ENCODE results near the gene DOCK1.
"Not testable (repeated sequence)": the region's sequence is repeated elsewhere in the genome, so short reads cannot be mapped to it uniquely, and the experiment has no call there.

The DOCK1 gene

DNA sequence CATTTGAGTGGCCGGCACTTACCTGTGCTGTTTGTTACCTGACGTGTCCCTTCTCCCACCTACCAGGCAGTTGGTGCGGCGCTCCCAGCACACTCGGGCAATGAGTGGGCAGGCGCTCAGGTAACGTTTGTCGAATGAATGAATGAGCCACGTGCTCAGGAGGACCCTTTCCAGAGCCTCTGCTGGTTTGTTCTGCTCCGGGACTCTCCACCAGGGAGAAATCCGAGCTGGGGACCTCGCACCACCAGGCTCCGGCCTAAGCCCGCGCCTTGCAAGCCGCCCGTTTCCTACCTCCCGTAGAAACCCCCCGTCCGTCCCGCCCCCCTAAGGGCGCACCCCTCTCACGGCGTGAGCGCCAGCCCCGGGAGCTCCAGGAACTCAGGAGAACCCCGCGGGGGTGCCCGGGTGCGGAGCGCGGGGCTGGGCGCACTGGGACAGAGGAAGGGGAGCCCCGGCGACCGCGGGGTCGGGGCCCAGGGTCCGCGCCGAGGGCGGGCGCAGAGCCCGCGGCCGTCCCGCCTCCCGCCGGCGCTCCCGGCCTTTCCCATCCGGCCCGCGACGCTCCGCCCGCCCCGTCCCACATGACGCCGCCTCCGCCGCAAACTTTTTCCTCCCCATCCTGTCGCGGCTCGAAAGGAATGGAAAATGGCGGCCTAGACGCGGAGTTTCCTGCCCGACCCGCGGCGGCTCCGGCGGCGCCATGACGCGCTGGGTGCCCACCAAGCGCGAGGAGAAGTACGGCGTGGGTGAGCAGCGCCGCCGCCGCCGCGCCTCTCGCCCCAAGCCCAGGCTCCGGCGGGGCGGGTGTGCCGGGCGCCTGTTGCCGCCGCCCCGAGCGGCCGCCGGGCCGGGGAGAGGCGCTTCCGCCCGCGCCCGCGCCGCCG, at the start of gene DOCK1:
Gene DOCK1, plus strand, starts transcription at position 611 of the 884 bp plus-strand sequence. Its CDS starts 90 bp downstream, at position 701.
- DNase-seq (ENCODE audit: low read depth), result no peak

DNA sequence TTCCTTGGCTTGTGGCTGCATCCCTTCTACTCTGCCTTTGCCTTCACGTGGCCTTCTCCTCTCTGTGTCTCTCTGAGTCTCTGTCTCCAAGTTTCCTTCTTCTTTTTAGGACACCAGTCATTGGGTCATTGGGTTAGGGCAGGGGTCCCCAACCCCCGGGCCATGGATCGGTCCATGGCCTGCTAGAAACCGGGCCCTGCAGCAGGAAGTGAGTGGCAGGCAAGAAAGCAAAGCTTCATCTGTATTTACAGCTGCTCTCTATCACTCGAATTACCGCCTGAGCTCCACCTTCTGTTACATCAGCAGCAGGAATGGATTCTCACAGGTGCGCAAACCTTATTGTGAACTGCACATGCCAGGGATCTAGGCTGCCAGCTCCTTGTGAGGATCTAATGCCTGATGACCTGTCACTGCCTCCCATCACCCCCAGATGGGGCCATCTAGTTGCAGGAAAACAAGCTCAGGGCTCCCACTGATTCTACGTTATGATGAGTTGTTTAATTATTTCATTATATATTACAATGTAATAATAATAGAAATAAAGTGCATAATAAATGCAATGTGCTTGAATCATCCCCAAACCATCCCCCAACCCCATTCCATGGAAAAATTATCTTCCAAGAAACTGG, 47.9 kb upstream of the DOCK1 start:
- no peak for DNase-seq (ENCODE audit: low read depth)

DNA sequence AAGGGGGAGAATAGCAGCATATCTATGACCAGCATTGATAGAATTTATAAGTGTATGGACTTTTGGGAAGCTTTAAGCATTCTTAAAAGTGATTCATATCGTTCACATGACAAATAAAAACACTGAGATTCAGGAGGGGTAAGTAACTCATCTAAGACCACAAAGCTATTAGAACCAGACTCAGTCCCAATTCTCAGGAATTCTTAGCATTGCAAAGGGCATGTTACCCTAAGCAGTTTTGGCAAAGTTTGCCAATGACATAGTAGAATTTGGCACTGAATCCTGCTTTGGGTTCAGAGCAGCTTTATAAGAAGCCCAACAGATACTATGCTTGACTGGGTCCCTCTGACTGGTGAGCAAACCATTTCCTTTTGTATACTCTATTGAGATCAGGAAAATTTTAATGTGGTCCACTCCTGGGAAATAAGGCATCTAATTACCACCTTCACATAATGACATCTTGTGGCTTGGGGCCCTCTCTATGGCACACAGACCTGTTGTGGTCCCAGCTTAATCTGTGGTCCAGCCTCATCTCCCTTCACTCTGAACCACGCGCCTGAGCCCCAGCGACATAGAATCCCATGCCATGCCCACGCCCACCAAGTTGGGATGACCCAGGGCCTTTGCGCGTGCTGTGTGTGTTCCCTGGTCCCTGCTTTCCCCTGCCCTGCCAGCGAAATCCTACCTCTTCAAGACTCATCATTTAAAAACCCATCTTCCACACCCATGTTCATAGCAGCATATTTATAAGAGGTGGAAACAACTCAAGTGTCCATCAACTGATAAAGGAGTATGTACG, 37.5 kb upstream of the DOCK1 start:
- peak; percentile 100 for DNase-seq (ENCODE audit: low read depth)

DNA sequence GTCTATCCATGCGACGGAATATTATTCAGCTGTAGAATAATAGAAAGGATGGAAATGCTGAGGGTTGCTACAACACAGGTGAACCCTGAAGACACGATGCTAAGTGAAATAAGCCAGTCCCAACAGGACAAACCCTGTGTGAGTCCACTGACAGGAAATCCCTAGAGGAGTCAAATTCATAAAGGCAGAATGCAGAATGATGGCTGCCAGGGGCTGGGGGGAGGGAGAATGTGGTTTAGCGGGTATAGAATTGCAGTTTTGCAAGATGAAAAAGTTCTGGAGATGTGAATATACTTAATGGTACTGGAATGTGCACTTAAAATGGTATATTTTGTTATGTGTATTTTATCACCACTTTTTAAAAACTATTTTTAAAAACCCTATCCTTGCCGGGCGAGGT, 36.9 kb upstream of the DOCK1 start:
- no peak for DNase-seq (ENCODE audit: low read depth)

DNA sequence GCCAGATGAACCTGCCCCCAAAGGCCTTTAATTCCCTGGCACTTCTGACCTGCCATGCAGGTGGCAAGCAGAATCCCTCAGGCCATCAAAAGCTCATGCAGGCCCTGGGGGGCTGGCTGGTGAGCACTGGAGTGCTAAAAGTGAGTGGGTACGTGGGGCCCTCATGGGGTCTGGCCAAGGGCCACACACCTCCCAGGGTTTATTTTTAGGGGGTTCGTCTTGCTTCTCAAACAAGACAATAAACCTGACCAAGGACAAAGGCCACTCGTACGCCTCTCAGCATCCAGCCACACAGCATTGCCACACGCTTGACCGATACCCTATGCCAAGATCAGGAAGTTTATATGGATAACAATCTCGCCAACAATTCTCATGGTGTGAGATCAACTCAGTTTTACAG, 33.1 kb upstream of the DOCK1 start:
- no peak for DNase-seq (ENCODE audit: low read depth)

DNA sequence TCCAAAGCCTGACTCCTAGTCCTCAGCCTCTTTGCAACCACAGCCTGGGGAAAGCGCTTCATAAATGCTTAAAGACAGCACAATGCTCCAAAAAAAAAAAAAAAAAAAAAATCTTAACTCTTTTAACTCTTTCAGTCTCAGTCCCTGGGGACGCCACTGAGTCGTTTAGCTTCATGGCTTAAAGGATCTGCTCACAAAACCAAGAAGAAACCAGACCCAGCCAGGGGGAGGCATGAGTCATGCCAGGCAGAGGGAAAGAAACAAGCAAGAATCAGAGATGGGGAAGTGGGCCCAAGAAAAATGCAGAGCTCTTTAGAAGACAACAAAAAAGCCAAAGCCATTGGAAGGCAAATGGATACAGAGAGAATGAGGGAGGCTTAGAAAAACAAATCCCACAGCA, 32.5 kb upstream of the DOCK1 start:
- DNase-seq (ENCODE audit: low read depth), result no peak

DNA sequence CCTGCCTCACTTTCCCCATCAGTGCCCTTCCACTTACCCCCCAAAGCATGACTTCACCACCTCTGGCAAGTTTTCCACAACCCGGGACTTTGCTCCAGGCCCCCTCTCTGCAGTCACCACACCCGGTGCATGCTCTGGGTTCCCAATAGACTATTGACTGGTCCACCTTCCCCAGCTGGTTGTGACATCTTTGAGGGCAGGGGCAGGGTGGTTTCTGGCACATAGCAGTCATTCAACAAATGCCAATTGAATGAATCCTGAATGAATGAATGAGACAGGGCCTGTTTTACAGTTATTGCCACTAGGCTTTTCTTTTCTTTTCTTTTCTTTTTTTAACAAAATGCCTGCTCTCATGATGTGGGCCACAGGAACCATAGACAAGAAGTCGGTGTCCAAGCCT, 28.8 kb upstream of the DOCK1 start:
- DNase-seq (ENCODE audit: low read depth), result no peak

DNA sequence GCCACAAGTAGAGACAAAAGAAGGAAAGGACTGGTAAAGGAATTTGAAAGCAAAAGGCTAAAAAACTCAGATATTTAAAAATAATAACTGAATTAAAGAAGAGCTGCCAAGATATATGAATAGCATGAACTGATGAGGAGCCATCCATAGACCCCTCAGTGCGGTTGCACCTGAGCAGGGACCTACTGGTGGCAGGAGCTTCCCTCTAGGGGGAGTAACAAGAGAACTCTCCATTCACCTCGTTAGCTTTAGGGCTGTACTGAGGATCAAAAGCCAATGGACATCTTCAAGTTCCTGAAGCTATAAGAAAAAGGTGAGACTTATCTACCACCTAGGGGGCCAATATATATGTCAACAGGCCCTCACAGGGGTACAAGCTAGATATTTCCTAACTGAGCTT, 27.8 kb upstream of the DOCK1 start:
- DNase-seq (ENCODE audit: low read depth), result no peak

DNA sequence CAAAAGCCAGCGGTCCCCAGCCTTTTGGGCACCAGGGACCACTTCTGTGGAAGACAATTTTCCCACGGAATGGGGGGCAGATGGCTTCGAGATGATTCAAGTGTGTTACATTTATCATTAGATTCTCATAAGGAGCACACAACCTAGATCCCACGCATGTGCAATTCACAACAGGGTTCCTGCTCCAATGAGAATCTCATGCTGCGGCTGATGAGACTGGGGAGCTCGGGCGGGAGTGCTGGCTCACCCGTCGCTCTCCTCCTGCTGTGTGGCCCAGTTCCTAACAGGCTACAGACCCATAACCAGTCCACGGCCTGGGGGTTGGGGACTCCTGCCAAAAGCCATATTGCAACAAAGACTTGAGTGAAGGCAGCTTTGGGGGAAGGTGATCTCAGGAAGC, 26.6 kb upstream of the DOCK1 start:
- no peak for DNase-seq (ENCODE audit: low read depth)

DNA sequence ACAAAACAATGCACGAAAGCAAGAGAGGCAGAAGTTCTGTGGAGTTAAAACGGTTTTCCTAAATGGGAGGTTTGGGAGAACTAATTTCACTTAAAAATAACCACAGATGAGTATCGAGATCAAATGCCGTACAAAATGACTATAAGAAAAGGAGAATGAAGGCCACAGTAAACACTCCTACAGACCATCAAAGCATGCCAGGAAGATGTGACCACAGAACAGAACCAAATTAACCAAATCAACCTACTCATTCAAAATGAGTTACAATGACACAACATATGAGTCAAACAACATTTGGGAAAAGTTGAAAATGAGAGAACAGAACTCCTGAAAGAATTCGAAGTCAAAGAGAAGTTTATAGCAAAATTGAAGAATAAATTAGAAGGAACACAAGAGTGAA, 24.3 kb upstream of the DOCK1 start:
- DNase-seq (ENCODE audit: low read depth), result no peak

DNA sequence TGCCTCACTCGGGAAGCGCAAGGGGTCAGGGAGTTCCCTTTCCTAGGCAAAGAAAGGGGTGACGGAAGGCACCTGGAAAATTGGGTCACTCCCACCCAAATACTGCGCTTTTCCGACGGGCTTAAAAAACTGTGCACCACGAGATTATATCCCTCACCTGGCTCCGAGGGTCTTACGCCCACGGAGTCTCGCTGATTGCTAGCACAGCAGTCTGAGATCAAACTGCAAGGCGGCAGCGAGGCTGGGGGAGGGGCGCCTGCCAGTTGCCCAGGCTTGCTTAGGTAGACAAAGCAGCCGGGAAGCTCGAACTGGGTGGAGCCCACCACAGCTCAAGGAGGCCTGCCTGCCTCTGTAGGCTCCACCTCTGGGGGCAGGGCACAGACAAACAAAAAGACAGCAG, 23.2 kb upstream of the DOCK1 start:
- DNase-seq (ENCODE audit: low read depth), result not testable (repeated sequence)

DNA sequence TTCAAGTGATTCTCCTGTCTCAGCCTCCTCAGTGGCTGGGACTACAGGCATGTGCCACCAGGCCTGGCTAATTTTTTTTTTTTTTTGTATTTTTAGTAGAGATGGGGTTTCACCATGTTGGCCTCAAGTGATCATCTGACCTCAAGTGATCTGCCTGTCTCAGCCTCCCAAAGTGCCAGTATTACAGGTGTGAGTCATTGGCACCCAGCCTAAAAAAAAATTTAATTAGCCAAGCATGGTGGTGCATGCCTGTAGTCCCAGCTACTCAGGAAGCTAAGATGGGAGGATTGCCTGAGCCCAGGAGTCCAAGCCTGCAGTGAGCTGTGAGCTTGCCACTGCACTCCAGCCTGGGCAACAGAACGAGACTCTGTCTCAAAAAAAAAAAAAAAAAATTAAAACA, 16.8 kb upstream of the DOCK1 start:
- DNase-seq (ENCODE audit: low read depth), result not testable (repeated sequence)

DNA sequence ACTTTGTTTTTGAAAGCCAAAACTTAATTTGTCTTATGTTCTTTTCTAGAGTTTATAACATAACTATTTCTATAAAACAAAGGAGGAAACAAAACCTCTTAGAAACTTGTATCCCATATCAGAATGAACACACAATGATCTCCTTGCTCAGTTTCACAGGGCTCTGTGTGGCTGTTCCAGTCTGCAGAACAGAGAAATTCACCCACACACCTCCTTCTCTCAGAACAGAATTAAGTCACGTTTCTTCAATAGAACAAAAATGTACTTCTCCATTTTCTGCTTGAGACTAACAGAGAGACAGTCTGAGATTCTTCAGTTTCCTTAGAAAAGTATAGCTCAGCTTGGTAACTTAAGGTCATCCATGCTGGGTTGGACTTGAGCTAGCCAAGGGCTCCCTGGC, 15.8 kb upstream of the DOCK1 start:
- DNase-seq (ENCODE audit: low read depth), result no peak

DNA sequence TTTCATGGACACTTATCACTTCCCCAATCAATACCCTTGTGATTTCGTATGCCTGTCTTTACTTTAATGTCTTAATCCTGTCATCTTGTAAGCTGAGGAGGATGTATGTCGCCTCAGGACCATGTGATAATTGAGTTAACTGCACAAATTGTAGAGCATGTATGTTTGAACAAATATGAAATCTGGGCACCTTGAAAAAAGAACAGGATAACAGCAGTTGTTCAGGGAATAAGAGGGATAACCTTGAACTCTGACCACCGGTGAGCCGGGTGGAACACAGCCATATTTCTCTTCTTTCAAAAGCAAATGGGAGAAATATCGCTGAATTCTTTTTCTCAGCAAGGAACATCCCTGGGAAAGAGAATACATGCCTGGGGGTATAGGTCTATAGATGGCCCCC, 14.4 kb upstream of the DOCK1 start:
- DNase-seq (ENCODE audit: low read depth), result not testable (repeated sequence)

DNA sequence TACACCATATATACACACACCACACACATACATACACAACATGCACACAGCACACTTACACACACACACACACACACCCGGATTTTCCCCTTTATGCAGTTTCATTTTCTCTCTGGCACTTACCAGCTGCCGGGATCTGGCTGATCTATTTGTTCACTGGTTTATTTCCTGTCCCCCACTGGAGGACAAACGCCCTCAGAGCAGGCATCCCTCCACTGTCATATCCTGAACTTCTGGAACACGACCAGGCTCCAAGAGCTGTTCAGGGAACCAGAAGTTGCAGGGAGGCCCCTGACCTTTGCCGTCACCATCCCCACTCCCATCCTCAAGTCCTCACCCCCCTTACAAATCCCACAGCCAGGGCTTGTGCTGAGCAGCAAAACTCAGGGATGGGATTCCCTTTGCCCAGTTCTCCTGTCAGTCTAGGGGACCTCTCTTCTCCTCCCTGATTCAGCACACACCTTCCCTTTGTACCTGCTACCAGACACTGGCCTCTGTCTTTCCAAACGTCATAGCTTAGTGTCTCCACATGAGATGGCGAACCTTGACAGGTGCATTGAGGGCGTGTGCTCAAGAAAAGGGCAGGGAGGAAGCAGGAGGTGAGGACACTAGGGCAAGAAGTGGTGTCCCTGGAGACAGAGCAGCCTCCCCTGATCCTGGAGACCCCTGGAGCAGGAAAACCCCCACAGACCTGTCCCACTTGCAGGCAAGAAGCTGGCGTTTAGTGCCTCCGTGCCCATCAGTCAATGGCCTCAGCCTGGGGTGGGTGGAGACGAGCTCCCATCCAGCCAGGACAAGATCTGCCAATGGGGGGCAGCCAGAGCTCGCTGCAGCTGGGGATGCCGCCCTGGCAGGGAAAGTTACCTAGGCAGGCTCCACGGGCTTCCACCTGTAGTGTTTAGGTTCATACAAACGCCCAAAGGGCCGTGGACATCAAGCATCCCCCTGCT, 12.7 kb upstream of the DOCK1 start:
- no peak for DNase-seq (ENCODE audit: low read depth)

DNA sequence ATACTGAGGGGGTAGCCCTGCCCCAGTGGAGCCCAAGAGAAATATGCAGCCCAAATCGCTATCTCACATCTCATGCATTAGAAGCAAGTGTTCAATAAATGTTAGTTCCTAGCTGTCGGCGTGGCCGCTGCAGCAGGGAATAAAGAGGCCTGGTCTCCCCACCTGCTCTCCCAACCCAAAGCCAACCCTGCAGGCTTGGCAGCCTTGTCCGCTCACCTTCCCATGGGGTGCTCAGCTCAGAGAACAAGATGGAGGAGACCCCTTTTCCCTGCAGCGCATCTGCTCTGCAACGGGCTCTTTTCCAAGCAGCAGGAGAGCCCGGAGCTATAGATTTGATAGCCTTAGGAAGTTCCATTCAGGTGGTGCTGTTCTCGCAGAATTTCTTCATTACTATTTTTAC, 12.0 kb upstream of the DOCK1 start:
- DNase-seq (ENCODE audit: low read depth), result no peak

DNA sequence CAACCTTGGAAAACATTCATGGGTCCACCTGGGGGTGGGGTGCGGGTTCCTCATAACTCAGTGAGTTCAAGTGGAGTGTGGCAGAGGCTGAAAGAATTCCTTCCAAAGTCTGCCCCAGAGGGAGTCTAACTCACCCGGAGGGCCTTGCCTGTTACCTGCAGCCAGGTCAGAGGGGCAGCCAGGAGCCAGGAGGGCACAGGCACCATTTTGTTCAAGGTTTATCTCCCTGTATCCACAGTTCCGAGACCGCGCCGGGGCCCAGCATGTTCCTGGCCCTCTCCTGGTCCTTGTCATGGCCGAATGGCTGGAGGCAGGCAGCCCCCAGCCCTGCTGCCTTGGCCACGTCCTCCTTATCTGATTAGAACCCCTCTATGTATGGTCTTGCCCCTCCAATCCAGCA, 11.4 kb upstream of the DOCK1 start:
- DNase-seq (ENCODE audit: low read depth), result no peak

DNA sequence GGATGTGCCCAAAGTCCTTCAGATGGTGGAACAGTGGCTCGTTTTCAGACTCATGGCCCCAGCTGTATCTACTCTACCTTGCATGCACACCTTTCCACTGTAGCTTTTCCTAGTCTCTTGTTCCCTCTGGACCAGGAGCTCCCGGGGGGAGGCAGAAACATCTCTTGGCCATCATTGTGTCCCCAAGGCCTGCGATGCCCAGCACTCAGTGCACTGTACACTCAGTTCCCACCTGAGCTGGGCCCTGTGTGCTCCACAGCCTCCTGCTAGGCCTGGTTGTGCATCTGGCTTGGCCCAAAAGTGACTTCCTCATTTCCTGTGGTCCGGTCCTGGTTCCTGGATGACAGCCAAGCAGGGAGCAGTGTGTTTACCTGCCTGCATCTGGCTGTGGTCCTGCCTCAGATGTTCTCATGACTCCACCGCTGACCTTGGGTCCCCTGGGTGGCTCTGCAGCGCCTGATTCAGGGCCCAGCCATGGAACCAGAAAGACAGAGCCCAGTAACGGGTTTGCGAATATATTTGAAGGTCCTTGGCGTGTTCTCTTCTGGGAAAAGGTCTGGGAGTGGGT, 9.9 kb upstream of the DOCK1 start:
- no peak for DNase-seq (ENCODE audit: low read depth)

DNA sequence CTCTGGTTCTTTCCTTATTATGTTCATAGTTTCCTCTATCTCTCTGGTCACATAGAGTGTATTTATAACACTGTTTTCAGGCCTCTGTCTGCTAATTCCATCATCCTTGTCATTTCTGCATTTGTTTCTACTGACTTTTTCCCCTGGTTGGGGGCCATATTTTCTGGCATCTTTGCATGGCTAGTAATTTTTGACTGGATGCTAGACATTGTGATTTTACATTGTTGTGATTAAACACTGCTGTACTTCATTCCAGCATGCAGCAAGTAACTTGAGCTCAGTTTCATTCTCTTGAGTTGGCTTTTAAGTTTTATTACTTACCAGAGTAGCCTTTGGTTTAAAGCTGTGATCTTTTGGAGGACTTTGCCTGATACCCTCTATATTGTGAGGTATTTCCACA, 6.8 kb upstream of the DOCK1 start:
- DNase-seq (ENCODE audit: low read depth), result no peak

DNA sequence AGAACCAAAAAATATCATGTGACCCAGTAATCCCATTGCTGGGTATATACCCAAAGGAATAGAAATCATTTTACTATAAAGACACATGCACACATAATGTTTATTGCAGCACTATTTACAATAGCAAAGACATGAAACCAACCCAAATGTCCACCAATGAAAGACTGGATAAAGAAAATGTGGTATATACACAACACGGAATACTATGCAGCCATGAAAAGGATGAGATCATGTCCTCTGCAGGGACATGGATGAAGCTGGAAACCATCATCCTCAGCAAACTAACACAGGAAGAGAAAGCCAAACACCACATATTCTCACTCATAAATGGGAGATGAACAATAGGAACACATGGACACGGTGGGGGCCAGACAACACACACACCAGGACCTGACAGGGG, 5.7 kb upstream of the DOCK1 start:
- DNase-seq (ENCODE audit: low read depth), result not testable (repeated sequence)

DNA sequence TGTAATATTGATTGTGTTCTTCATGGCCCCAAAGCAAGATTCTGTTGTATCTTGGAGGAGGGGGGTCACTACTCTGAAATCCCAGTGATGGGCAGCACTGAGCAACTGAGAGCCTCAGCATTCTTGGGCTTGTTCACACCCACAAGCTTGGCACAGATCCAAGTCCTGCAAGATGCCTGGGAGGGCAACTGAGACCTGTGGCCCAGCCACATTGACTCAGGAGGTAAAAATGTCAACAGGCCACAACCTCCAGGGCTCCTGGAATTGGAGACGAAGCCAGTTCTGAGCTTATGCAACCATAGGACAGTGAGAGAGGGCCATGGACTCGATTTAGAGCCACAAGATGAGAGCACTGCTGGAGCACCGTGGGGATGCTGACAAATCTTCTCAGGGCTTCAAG, 3.1 kb upstream of the DOCK1 start:
- peak; percentile 84 for DNase-seq (ENCODE audit: low read depth)
